ENCODE results near the gene PATE2. TPM values are rescaled to one million over a fixed set of nuclear protein-coding genes. Genes with fewer than 3 reads are reported as not detected.

Gene PATE2
- total and polyA plus RNA-seq, 2 of the 13 experiments (the other 11 are each of a cell fraction or from before 2014, with no cell fraction given) = not detected

DNA sequence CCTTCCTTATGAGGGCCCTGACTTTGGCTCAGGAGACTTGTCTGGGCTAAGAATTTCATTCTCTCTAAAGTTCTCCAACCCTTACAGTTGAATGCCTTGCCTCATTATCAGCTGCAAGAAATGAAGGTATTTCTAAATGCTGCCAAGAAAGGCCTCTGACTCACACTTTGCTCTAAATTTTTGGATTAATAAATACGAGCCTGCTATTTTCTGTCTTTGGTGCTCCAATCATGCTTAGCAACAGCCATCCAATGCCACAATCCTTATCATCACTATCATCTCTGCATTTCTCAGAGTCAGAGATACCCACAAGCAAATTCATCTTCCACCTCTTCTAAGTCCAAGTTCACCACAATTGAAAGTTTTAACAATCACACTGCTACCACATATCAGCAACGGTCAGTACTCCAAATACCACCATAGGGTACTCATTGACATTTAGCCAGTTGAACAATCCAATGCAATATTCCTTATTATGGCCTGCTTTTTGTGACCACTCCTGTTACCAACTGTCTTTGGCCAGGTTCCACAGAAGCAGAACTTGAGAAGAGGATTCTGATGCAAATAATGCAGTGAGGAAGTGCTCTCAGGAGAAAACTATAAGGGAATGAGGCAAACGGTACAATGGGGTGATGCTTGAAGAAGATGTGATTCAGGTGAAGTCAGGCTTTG is 5.7 kb downstream of the PATE2 start:
- H3K36me3 ChIP-seq (replicated peaks in 1 of 2; ENCODE audit: control insufficient read depth in 1 of 2, insufficient read depth in 2 of 2, low read length in 2 of 2) = no peaks in the 10 kb centered on the region
- no peak overlapping the region for H3K4me2 ChIP-seq (ENCODE audit: low read depth, low read length)
- intact Hi-C loops (cut with micrococcal nuclease; ENCODE audit: unreplicated experiment) (no loop called here), in situ Hi-C loops (cut with HindIII; ENCODE audit: extremely low pct_ligation_motif_present, low pct_unique_long_range_greater_than_20kb) (no loop called here)
- POLR2A ChIA-PET = no interaction called here
- no peak for FAIRE-seq
- no peak overlapping the region for H3K27ac ChIP-seq (ENCODE audit: extremely low read length, insufficient read depth, low read length)
- H3K9me3 ChIP-seq (ENCODE audit: low read length) = no peaks in the 10 kb centered on the region
- no peak overlapping the region for H2AFZ ChIP-seq (ENCODE audit: low read length)
- peaks cover 1 to 30% of the 10 kb centered on the region in 2 experiments; a peak in 4 of 5 replicates for H3K27me3 ChIP-seq (ENCODE audit: control insufficient read depth in 1 of 2, insufficient read depth in 2 of 2, low read length in 2 of 2)
- no peaks in the 10 kb centered on the region for H4K20me1 ChIP-seq (ENCODE audit: insufficient read depth, low read length)
- no peak overlapping the region for H3K4me3 ChIP-seq (replicated peaks in 1 of 3; ENCODE audit: insufficient read depth in 1 of 3, low read depth in 2 of 3, low read length in 3 of 3)
- 3% methylated on average over 3 of the region's 3 CpGs for WGBS (ENCODE audit: low lambda C conversion rate)
- CTCF ChIA-PET (ENCODE audit: low intra/inter-chr PET ratio, low total read pairs) = no interaction called here
- no peak overlapping the region for H3K9ac ChIP-seq (ENCODE audit: insufficient read depth, low read depth, low read length)
- no peak for DNase-seq (ENCODE audit: low spot score)
- BruUV-seq (replicated peaks) = no TSS peak
- TF ChIP-seq ZNF75D (CRISPR knock-in tag; IDR thresholded peaks at IDR 0.05; ENCODE audit: borderline replicate concordance) = no peak
- no peak for TF ChIP-seq NCOA5 (CRISPR knock-in tag; IDR thresholded peaks at IDR 0.05)
- TF ChIP-seq, protein P1, sequence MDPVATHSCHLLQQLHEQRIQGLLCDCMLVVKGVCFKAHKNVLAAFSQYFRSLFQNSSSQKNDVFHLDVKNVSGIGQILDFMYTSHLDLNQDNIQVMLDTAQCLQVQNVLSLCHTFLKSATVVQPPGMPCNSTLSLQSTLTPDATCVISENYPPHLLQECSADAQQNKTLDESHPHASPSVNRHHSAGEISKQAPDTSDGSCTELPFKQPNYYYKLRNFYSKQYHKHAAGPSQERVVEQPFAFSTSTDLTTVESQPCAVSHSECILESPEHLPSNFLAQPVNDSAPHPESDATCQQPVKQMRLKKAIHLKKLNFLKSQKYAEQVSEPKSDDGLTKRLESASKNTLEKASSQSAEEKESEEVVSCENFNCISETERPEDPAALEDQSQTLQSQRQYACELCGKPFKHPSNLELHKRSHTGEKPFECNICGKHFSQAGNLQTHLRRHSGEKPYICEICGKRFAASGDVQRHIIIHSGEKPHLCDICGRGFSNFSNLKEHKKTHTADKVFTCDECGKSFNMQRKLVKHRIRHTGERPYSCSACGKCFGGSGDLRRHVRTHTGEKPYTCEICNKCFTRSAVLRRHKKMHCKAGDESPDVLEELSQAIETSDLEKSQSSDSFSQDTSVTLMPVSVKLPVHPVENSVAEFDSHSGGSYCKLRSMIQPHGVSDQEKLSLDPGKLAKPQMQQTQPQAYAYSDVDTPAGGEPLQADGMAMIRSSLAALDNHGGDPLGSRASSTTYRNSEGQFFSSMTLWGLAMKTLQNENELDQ (CRISPR knock-in tag; IDR thresholded peaks at IDR 0.05; ENCODE audit: borderline replicate concordance) = no peak
- TF ChIP-seq, protein P2, sequence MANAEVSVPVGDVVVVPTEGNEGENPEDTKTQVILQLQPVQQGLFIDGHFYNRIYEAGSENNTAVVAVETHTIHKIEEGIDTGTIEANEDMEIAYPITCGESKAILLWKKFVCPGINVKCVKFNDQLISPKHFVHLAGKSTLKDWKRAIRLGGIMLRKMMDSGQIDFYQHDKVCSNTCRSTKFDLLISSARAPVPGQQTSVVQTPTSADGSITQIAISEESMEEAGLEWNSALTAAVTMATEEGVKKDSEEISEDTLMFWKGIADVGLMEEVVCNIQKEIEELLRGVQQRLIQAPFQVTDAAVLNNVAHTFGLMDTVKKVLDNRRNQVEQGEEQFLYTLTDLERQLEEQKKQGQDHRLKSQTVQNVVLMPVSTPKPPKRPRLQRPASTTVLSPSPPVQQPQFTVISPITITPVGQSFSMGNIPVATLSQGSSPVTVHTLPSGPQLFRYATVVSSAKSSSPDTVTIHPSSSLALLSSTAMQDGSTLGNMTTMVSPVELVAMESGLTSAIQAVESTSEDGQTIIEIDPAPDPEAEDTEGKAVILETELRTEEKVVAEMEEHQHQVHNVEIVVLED (CRISPR knock-in tag; IDR thresholded peaks at IDR 0.05; ENCODE audit: borderline replicate concordance) = no peak
- no peak for TF ChIP-seq ZNF629 (CRISPR knock-in tag; conservative IDR thresholded peaks at IDR 0.05)
- no peak for TF ChIP-seq SKI (IDR thresholded peaks at IDR 0.05; ENCODE audit: partially characterized antibody)
- TF ChIP-seq ZNF124 (CRISPR knock-in tag; IDR thresholded peaks at IDR 0.05) = no peak
- no peak for TF ChIP-seq SOX13 (IDR thresholded peaks at IDR 0.05)
- no peak for TF ChIP-seq SOX13 (CRISPR knock-in tag; conservative IDR thresholded peaks at IDR 0.05 in 1 of 2, IDR thresholded peaks at IDR 0.05 in 1 of 2)
- no peak for TF ChIP-seq MTF1 (CRISPR knock-in tag; IDR thresholded peaks at IDR 0.05)
- H3K4me1 ChIP-seq (ENCODE audit: insufficient read depth, low read length) = no peaks in the 10 kb centered on the region
- no peak for ATAC-seq
- H3K79me2 ChIP-seq (ENCODE audit: insufficient read depth, low read length) = no peaks in the 10 kb centered on the region

Measured in HepG2 (cell line).